ENCODE results near the gene MINK1. TPM values are rescaled to one million over a fixed set of nuclear protein-coding genes. Genes with fewer than 3 reads are reported as not detected.
"Not testable (repeated sequence)": the region's sequence is repeated elsewhere in the genome, so short reads cannot be mapped to it uniquely, and the experiment has no call there.

Gene MINK1
- total RNA-seq, 1 donor from 2014 or later: 91.5 TPM

- intact Hi-C loops (cut with micrococcal nuclease): no loop called here
Observed at GRCh38 chr17:4897785-4898184, 64.6 kb downstream of the MINK1 start.

GRCh38 chr17:4898351-4898750 is 65.2 kb downstream of the MINK1 start:
- intact Hi-C loops (cut with micrococcal nuclease): no loop called here

GRCh38 chr17:4898927-4899326 is 65.8 kb downstream of the MINK1 start:
- intact Hi-C loops (cut with micrococcal nuclease): no loop called here

- intact Hi-C loops (cut with micrococcal nuclease): loop anchor here (5.0 kb wide), 1 partner anchor 187 kb away; the partner anchor contains the start of gene ARRB2
Observed at GRCh38 chr17:4899341-4900230, 66.4 kb downstream of the MINK1 start, which contains the start of gene C17orf107. TSS of gene C17orf107 (plus strand) at chr17:4899536. CDS start at chr17:4899763, 227 bp downstream.

- intact Hi-C loops (cut with micrococcal nuclease): loop anchor here (5.0 kb wide), 1 partner anchor 188 kb away; the partner anchor contains the start of gene ARRB2
Observed at GRCh38 chr17:4900231-4901107, 67.3 kb downstream of the MINK1 start.

- intact Hi-C loops (cut with micrococcal nuclease): loop anchor here (5.0 kb wide), 1 partner anchor 189 kb away; the partner anchor contains the start of gene ARRB2
Observed at GRCh38 chr17:4901108-4901647, 68.0 kb downstream of the MINK1 start.

GRCh38 chr17:4901648-4902344 is 68.7 kb downstream of the MINK1 start:
- intact Hi-C loops (cut with micrococcal nuclease): loop anchor here (5.0 kb wide), 1 partner anchor 189 kb away; the partner anchor contains the start of gene ARRB2

- intact Hi-C loops (cut with micrococcal nuclease): loop anchor here (5.0 kb wide), 1 partner anchor 190 kb away; the partner anchor contains the start of gene ARRB2
Observed at GRCh38 chr17:4902540-4902939, 69.4 kb downstream of the MINK1 start.

- intact Hi-C loops (cut with micrococcal nuclease): loop anchor here (5.0 kb wide), 1 partner anchor 191 kb away; the partner anchor contains the start of gene ARRB2
Observed at GRCh38 chr17:4903051-4903818, 70.1 kb downstream of the MINK1 start, which contains the start of gene CHRNE. TSS of gene CHRNE (minus strand) at chr17:4903098. CDS start at chr17:4903063, 35 bp downstream.

- intact Hi-C loops (cut with micrococcal nuclease): loop anchor here (5.0 kb wide), 1 partner anchor 156 kb away; no protein-coding TSS in a partner anchor
Observed at GRCh38 chr17:4906642-4907041, 73.5 kb downstream of the MINK1 start.

GRCh38 chr17:4908301-4908700 is 75.2 kb downstream of the MINK1 start:
- intact Hi-C loops (cut with micrococcal nuclease): loop anchor here (2.0 to 5.0 kb wide), 2 partner anchors 32 to 154 kb away; partner anchors contain the start of genes RNF167 and SLC25A11

- intact Hi-C loops (cut with micrococcal nuclease): loop anchor here (1.0 to 5.0 kb wide), 3 partner anchors 32 to 153 kb away; partner anchors contain the start of genes RNF167, SLC25A11 and SPAG7
Observed at GRCh38 chr17:4908711-4909496, 75.8 kb downstream of the MINK1 start.

GRCh38 chr17:4913994-4914393 is 80.9 kb downstream of the MINK1 start:
- intact Hi-C loops (cut with micrococcal nuclease): no loop called here

GRCh38 chr17:4914551-4914950 is 81.4 kb downstream of the MINK1 start:
- intact Hi-C loops (cut with micrococcal nuclease): not testable (repeated sequence)

- intact Hi-C loops (cut with micrococcal nuclease): no loop called here
Observed at GRCh38 chr17:4919511-4920047, 86.4 kb downstream of the MINK1 start.

GRCh38 chr17:4920351-4921048 is 87.4 kb downstream of the MINK1 start:
- intact Hi-C loops (cut with micrococcal nuclease): no loop called here

- intact Hi-C loops (cut with micrococcal nuclease): no loop called here
Observed at GRCh38 chr17:4921320-4921719, 88.2 kb downstream of the MINK1 start.

Measured in T-helper 2 cell treated with Interferon-gamma antibody and Interleukin-4, amounts not matched to agents 100 ng/mL and 5 ng/mL, for 36 hours (primary cell).